Endothelial cell of umbilical vein (primary cell): Measurements from ENCODE around the gene RMDN3. TPM values are rescaled to one million over a fixed set of nuclear protein-coding genes. Genes with fewer than 3 reads are reported as not detected.

Experiments
- BruUV-seq: library from RNA; stranded (reverse); fragments of 400-500 nt; replicated peaks from 2 replicates; lab custom pipeline; 2021; lab: Mats Ljungman, UMichigan
- CTCF ChIA-PET: fragments of 300-600, 350-600 bp; sonication (Branson Sonifier 250); formaldehyde crosslinking; loops from one replicate; lab custom pipeline; 2021; ENCODE audit warnings: antibody characterized with exemption, inconsistent platforms; lab: Charles Lee
- POLR2A ChIA-PET: fragments of 300-600, 350-600 bp; sonication (Branson Sonifier 250); formaldehyde crosslinking; loops from one replicate; lab custom pipeline; 2021; ENCODE audit warnings: antibody characterized with exemption, inconsistent platforms; lab: Charles Lee
- DNase-seq: peaks from one replicate; pipeline ENCODE4 v3.0.0-alpha.2; 2011; ENCODE audit warnings: low read depth, low spot score
- FAIRE-seq: peaks from 2 replicates; lab custom pipeline; 2011; peaks lifted over from hg19 to GRCh38; lab: Jason Lieb, UNC
- H2AFZ ChIP-seq: 2 replicates; pipeline ENCODE4 v1.6.0; 2012; ENCODE audit warnings: low read depth, low read length, control low read depth, inconsistent platforms
- H3K27ac ChIP-seq: 2 replicates; pipeline ENCODE4 v1.5.1; 2011; ENCODE audit warnings: low read depth, mild to moderate bottlenecking, control low read depth, low read length, moderate library complexity; ENCODE audit not compliant: insufficient read depth
- H3K27me3 ChIP-seq, 2 experiments: 2 replicates each; pipeline versions ENCODE4 v1.6.0 to v1.6.1; 2011; ENCODE audit warnings: low read length in 2 of 2, mixed read lengths in 1 of 2; ENCODE audit not compliant: control insufficient read depth in 2 of 2, insufficient read depth in 2 of 2
- H3K36me3 ChIP-seq, 2 experiments: 2 replicates in 1 of 2; 3 replicates in 1 of 2; pipeline ENCODE4 v1.5.1; 2011; ENCODE audit warnings: low read length in 2 of 2, mild to moderate bottlenecking in 1 of 2, moderate library complexity in 1 of 2; ENCODE audit not compliant: control insufficient read depth in 2 of 2, insufficient read depth in 2 of 2; ENCODE audit errors: extremely low read depth in 1 of 2
- H3K4me1 ChIP-seq: 3 replicates; pipeline ENCODE4 v1.5.1; 2011; ENCODE audit warnings: mild to moderate bottlenecking, low read length; ENCODE audit not compliant: control insufficient read depth, insufficient read depth; ENCODE audit errors: extremely low read depth
- H3K4me2 ChIP-seq: 2 replicates; pipeline ENCODE4 v1.6.1; 2011; ENCODE audit warnings: low read length, control low read depth, mixed read lengths; ENCODE audit not compliant: insufficient read depth
- H3K4me3 ChIP-seq, 3 experiments: fragments of 200-600 bp in 1 of 3; sonication (generic), shearing (Covaris generic) in 1 of 3; replicated peaks in 1 of 3; 2 replicates each; pipeline ENCODE4 v1.5.1; 2011 to 2016; ENCODE audit warnings: control low read depth in 3 of 3, low read length in 3 of 3, mild to moderate bottlenecking in 2 of 3, inconsistent platforms in 1 of 3, low read depth in 1 of 3, moderate library complexity in 1 of 3; ENCODE audit not compliant: insufficient read depth in 1 of 3
- H3K79me2 ChIP-seq: 2 replicates; pipeline ENCODE4 v1.6.0; 2012; ENCODE audit warnings: low read length, inconsistent platforms; ENCODE audit not compliant: control insufficient read depth, insufficient read depth
- H3K9ac ChIP-seq: replicated peaks from 2 replicates; pipeline ENCODE3; 2011; ENCODE audit warnings: low read length, control low read depth; ENCODE audit not compliant: insufficient read depth; ENCODE audit errors: extremely low read depth
- H3K9me1 ChIP-seq: replicated peaks from 3 replicates; pipeline ENCODE4 v1.6.0; 2011; ENCODE audit warnings: mild to moderate bottlenecking, low read length; ENCODE audit not compliant: control insufficient read depth, insufficient read depth; ENCODE audit errors: extremely low read depth
- H3K9me3 ChIP-seq: replicated peaks from 2 replicates; pipeline ENCODE4 v1.5.1; 2012; ENCODE audit warnings: low read length, inconsistent platforms; ENCODE audit not compliant: control insufficient read depth, insufficient read depth
- H4K20me1 ChIP-seq: replicated peaks from 2 replicates; pipeline ENCODE3; 2011; ENCODE audit warnings: mild to moderate bottlenecking, low read length; ENCODE audit not compliant: control insufficient read depth, insufficient read depth; ENCODE audit errors: extremely low read depth
- CTCF ChIP-seq, 2 donors: IDR thresholded peaks; 1 replicate in 1 of 2; 2 replicates in 1 of 2; pipeline ENCODE4 v1.5.1; 2011; ENCODE audit warnings: low read length in 2 of 2, mild to moderate bottlenecking in 2 of 2, moderate library complexity in 2 of 2, control low read depth in 1 of 2, inconsistent platforms in 1 of 2, low read depth in 1 of 2; ENCODE audit not compliant: insufficient read depth in 1 of 2; ENCODE audit errors: extremely low read depth in 1 of 2
- EZH2 ChIP-seq: IDR thresholded peaks from 2 replicates; pipeline ENCODE4 v1.6.1; 2012; ENCODE audit warnings: borderline replicate concordance, low read depth, mild to moderate bottlenecking, moderate library complexity, low read length, inconsistent platforms; ENCODE audit not compliant: severe bottlenecking
- FOS ChIP-seq: IDR thresholded peaks from 2 replicates; pipeline ENCODE4 v1.6.1; 2011; ENCODE audit warnings: mild to moderate bottlenecking, low read length, moderate library complexity, borderline replicate concordance; ENCODE audit not compliant: insufficient read depth
- GATA2 ChIP-seq: IDR thresholded peaks from 2 replicates; pipeline ENCODE4 v1.7.0; 2011; ENCODE audit warnings: low read depth, mild to moderate bottlenecking, moderate library complexity, mixed read lengths, low read length; ENCODE audit not compliant: insufficient read length, insufficient read depth
- JUN ChIP-seq: IDR thresholded peaks from 2 replicates; pipeline ENCODE4 v1.6.1; 2011; ENCODE audit warnings: borderline replicate concordance, low read depth; ENCODE audit not compliant: insufficient read length, insufficient read depth
- MAX ChIP-seq: IDR thresholded peaks from 2 replicates; pipeline ENCODE4 v1.6.1; 2011; ENCODE audit not compliant: insufficient read depth, insufficient read length
- MYC ChIP-seq: IDR thresholded peaks from one replicate; pipeline ENCODE4 v1.6.1; 2011; ENCODE audit warnings: mild to moderate bottlenecking, low read depth, low read length
- POLR2A ChIP-seq: IDR thresholded peaks from 2 replicates; pipeline ENCODE4 v1.6.1; 2012; ENCODE audit warnings: low read depth, mild to moderate bottlenecking, control low read depth, low read length
- POLR2AphosphoS5 ChIP-seq: IDR thresholded peaks from 2 replicates; pipeline ENCODE4 v1.6.1; 2012; ENCODE audit warnings: low read depth, mild to moderate bottlenecking, control low read depth, low read length, moderate library complexity; ENCODE audit not compliant: insufficient read depth
- dilution Hi-C: fragments of 300-500 bp; cut with MboI; formaldehyde crosslinking; loops from one replicate; pipeline ENCODE4 v1.15.0; 2019; ENCODE audit warnings: low sequenced_read_pairs; ENCODE audit not compliant: extremely low pct_ligation_motif_present
- intact Hi-C: fragments of 100-400 bp; cut with micrococcal nuclease; formaldehyde crosslinking; loops from one replicate; pipeline ENCODE4 v1.10.0; 2022
- polyA plus RNA-seq, 4 experiments: library from polyadenylated mRNA; depleted of rRNA in 3 of 4; stranded (reverse) in 3 of 4; unstranded in 1 of 4; fragments of >200 nt; gene quantifications; 2 replicates each; pipeline versions ENCODE4 v1.2.1 to v1.2.3, GENCODE V29; 2011 to 2012; ENCODE audit warnings: missing spikeins in 1 of 4
- total RNA-seq: library from RNA; stranded (reverse); gene quantifications from 2 replicates; pipeline ENCODE4 v1.2.3, GENCODE V29; 2021

RMDN3 gene
- total and polyA plus RNA-seq, 2 donors (not counting 3 experiments of a cell fraction or from before 2014, with no cell fraction given): 20.1 to 37.2 TPM

GRCh38 chr15:40773902-40774301 is 18.8 kb upstream of the RMDN3 start:
- H3K4me3 ChIP-seq: no peak overlapping the region
- no peaks in the 10 kb centered on the region for H3K9me1 ChIP-seq
- H2AFZ ChIP-seq: no peak overlapping the region
- DNase-seq (no peak), FAIRE-seq (no peak)
- no peak overlapping the region for H3K9ac ChIP-seq
- no peak overlapping the region for H3K4me2 ChIP-seq
- no peak overlapping the region for H3K27ac ChIP-seq
- no peaks in the 10 kb centered on the region for H3K27me3 ChIP-seq
- no peaks in the 10 kb centered on the region for H4K20me1 ChIP-seq
- no TSS peak for BruUV-seq
- no peaks in the 10 kb centered on the region for H3K79me2 ChIP-seq
- peaks cover 0 to 32% of the 10 kb centered on the region in 2 experiments for H3K36me3 ChIP-seq
- no peaks in the 10 kb centered on the region for H3K9me3 ChIP-seq
- peaks cover 14% of the 10 kb centered on the region for H3K4me1 ChIP-seq
- dilution Hi-C loops (no loop called here), intact Hi-C loops (no loop called here)
- no peak for TF ChIP-seq JUN
- no peak for TF ChIP-seq CTCF (IDR thresholded peaks at IDR 0.05; ENCODE audit: extremely low read depth in 1 of 2, insufficient read depth in 1 of 2, low read depth in 1 of 2, low read length in 2 of 2)
- TF ChIP-seq GATA2: no peak
- no peak for TF ChIP-seq MAX
- TF ChIP-seq FOS: no peak
- no peak for TF ChIP-seq POLR2A
- no peak for TF ChIP-seq MYC
- TF ChIP-seq POLR2AphosphoS5: no peak
- no peak for TF ChIP-seq EZH2
- ChIA-PET CTCF (no interaction called here), POLR2A (no interaction called here)
